Liver (tissue), 3 donors: Measurements from ENCODE around the gene RYR3.

Source experiments
- CTCF ChIP-seq: fragments of 150-350 bp; IDR thresholded peaks from 2 replicates; pipeline ENCODE4 v1.5.1; 2017; ENCODE audit warnings: improper control_type of control experiment, low read depth, low read length; ENCODE audit not compliant: missing input control
- REST ChIP-seq: IDR thresholded peaks from 2 replicates; pipeline ENCODE4 v1.6.1; 2016; ENCODE audit warnings: antibody characterized with exemption, mild to moderate bottlenecking
- RXRA ChIP-seq, 2 donors: IDR thresholded peaks; 2 replicates each; pipeline ENCODE4 v1.6.1; 2017 to 2018; ENCODE audit warnings: antibody characterized with exemption in 2 of 2, mild to moderate bottlenecking in 1 of 2
- TAF1 ChIP-seq: conservative IDR thresholded peaks from 2 replicates; pipeline ENCODE4 v1.6.1; 2016; ENCODE audit warnings: antibody characterized with exemption, mild to moderate bottlenecking
- donor health status: healthy.
- donor health status: healthy.

DNA sequence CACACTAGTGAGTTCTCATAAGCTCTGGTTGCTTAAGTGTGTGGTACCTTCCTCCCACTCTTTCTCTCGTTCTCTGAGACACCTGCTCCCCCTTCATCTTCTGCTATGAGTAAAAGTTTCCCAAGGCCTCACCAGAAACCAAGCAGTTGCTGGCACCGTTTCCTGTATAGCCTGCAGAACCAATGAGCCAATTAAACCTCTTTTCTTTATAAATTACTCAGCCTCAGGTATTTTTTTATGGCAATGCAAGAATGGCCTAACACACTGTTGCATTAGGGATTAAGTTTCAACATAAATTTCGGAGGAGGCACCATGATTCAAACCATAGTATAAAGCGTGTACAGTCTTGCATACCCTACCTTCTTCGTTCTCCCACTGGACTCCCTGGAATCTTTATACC, 405.3 kb downstream of the RYR3 start:
- TF ChIP-seq REST (no peak), CTCF (no peak), RXRA (IDR thresholded peaks at IDR 0.05) (no peak), TAF1 (no peak)
